Karpas-422 (cell line): ENCODE measurements around the gene SBNO2. TPM values are rescaled to one million over a fixed set of nuclear protein-coding genes. Genes with fewer than 3 reads are reported as not detected.

ENCODE experiments used
- DNase-seq: peaks from one replicate; pipeline ENCODE4 v3.0.0-alpha.2; 2015
- H2AFZ ChIP-seq: fragments of 200-600 bp; sonication (generic); 2 replicates; pipeline ENCODE4 v1.6.1; 2014; ENCODE audit warnings: antibody characterized with exemption, low read length, mixed read lengths
- H3K27ac ChIP-seq: fragments of 200-600 bp; sonication (generic); 2 replicates; pipeline ENCODE4 v1.5.1; 2014; ENCODE audit warnings: mild to moderate bottlenecking, low read length, moderate library complexity
- H3K27me3 ChIP-seq: fragments of 200-600 bp; sonication (generic); 2 replicates; pipeline ENCODE4 v1.6.1; 2014; ENCODE audit warnings: low read length, mixed read lengths
- H3K36me3 ChIP-seq: fragments of 200-600 bp; sonication (generic); 2 replicates; pipeline ENCODE4 v1.6.1; 2014; ENCODE audit warnings: low read length, mixed read lengths; ENCODE audit not compliant: insufficient read depth
- H3K4me1 ChIP-seq: fragments of 200-600 bp; sonication (generic); 2 replicates; pipeline ENCODE4 v1.6.1; 2014; ENCODE audit warnings: mild to moderate bottlenecking, low read length, mixed read lengths
- H3K4me2 ChIP-seq: fragments of 200-600 bp; sonication (generic); 2 replicates; pipeline ENCODE4 v1.6.1; 2014; ENCODE audit warnings: low read length, low read depth, mild to moderate bottlenecking; ENCODE audit not compliant: poor library complexity, severe bottlenecking
- H3K4me3 ChIP-seq: fragments of 200-600 bp; sonication (generic); 2 replicates; pipeline ENCODE4 v1.5.1; 2014; ENCODE audit warnings: mild to moderate bottlenecking, antibody characterized with exemption, low read length, mixed read lengths
- H3K79me2 ChIP-seq: fragments of 200-600 bp; sonication (generic); 2 replicates; pipeline ENCODE4 v1.6.1; 2014; ENCODE audit warnings: mild to moderate bottlenecking, low read length, mixed read lengths
- H3K9ac ChIP-seq: fragments of 200-600 bp; sonication (generic); 2 replicates; pipeline ENCODE4 v1.6.0; 2014; ENCODE audit warnings: low read length
- H3K9me2 ChIP-seq: fragments of 200-600 bp; sonication (generic), shearing (Covaris generic); replicated peaks from 2 replicates; pipeline ENCODE4 v1.6.0; 2014; ENCODE audit warnings: mild to moderate bottlenecking, low read length, moderate library complexity; ENCODE audit not compliant: insufficient read depth
- H3K9me3 ChIP-seq: fragments of 300-700, 200-600 bp; sonication (generic); 2 replicates; pipeline ENCODE4 v1.6.1; 2014; ENCODE audit warnings: low read length, mixed read lengths
- H4K20me1 ChIP-seq: fragments of 200-600 bp; sonication (generic); 2 replicates; pipeline ENCODE4 v1.6.1; 2014; ENCODE audit warnings: mild to moderate bottlenecking, antibody characterized with exemption, low read length, low read depth; ENCODE audit not compliant: insufficient read depth
- total RNA-seq: library from RNA; depleted of rRNA; stranded (reverse); fragments of >200 nt; shearing (Covaris generic); gene quantifications from 2 replicates; pipeline ENCODE4 v1.2.3, GENCODE V29; 2014; ENCODE audit warnings: low replicate concordance

SBNO2 gene
- total RNA-seq, 1 experiment from 2014 or later = 7.9 TPM

- Histone ChIP-seq H3K9me3 (no peaks in the 10 kb centered on the region), H3K9ac (no peak overlapping the region), H3K4me2 (no peak overlapping the region), H3K79me2 (no peaks in the 10 kb centered on the region), H2AFZ (no peak overlapping the region), H3K4me1 (no peaks in the 10 kb centered on the region), H4K20me1 (no peaks in the 10 kb centered on the region), H3K36me3 (peaks cover 4% of the 10 kb centered on the region; the same call in 1 of the 2 replicates), H3K4me3 (no peak overlapping the region), H3K9me2 (no peaks in the 10 kb centered on the region), H3K27ac (no peak overlapping the region), H3K27me3 (no peaks in the 10 kb centered on the region)
- DNase-seq = no peak
Measured at GRCh38 chr19:1146858-1147780, 26.9 kb downstream of the SBNO2 start.

GRCh38 chr19:1146412-1146699 is 27.7 kb downstream of the SBNO2 start:
- Histone ChIP-seq H3K4me3 (no peak overlapping the region), H4K20me1 (no peaks in the 10 kb centered on the region), H3K4me2 (no peak overlapping the region), H3K4me1 (no peaks in the 10 kb centered on the region), H3K27me3 (no peaks in the 10 kb centered on the region), H3K9me3 (no peaks in the 10 kb centered on the region), H3K36me3 (peaks cover 4% of the 10 kb centered on the region; the same call in 1 of the 2 replicates), H3K9me2 (no peaks in the 10 kb centered on the region), H3K27ac (no peak overlapping the region), H3K9ac (no peak overlapping the region), H3K79me2 (no peaks in the 10 kb centered on the region), H2AFZ (no peak overlapping the region)
- DNase-seq = no peak

- Histone ChIP-seq H3K27ac (no peak overlapping the region), H3K4me1 (no peaks in the 10 kb centered on the region), H3K36me3 (peaks cover 4% of the 10 kb centered on the region; the same call in 1 of the 2 replicates), H2AFZ (no peak overlapping the region), H3K4me2 (no peak overlapping the region), H3K9me2 (no peaks in the 10 kb centered on the region), H3K9me3 (no peaks in the 10 kb centered on the region), H3K79me2 (no peaks in the 10 kb centered on the region), H3K4me3 (no peak overlapping the region), H3K27me3 (no peaks in the 10 kb centered on the region), H4K20me1 (no peaks in the 10 kb centered on the region), H3K9ac (no peak overlapping the region)
- no peak for DNase-seq
Measured at GRCh38 chr19:1145635-1146411, 28.2 kb downstream of the SBNO2 start.

- Histone ChIP-seq H4K20me1 (no peaks in the 10 kb centered on the region), H3K27me3 (no peaks in the 10 kb centered on the region), H3K79me2 (no peaks in the 10 kb centered on the region), H3K4me2 (no peak overlapping the region), H3K9me2 (no peaks in the 10 kb centered on the region), H3K27ac (no peak overlapping the region), H3K4me1 (no peaks in the 10 kb centered on the region), H2AFZ (no peak overlapping the region), H3K4me3 (no peak overlapping the region), H3K36me3 (peaks cover 4% of the 10 kb centered on the region; the same call in 1 of the 2 replicates), H3K9ac (no peak overlapping the region), H3K9me3 (no peaks in the 10 kb centered on the region)
- no peak for DNase-seq
Measured at GRCh38 chr19:1144741-1145140, 29.3 kb downstream of the SBNO2 start.

GRCh38 chr19:1143828-1144399 is 30.2 kb downstream of the SBNO2 start:
- Histone ChIP-seq H3K36me3 (peaks cover 4% of the 10 kb centered on the region; the same call in 1 of the 2 replicates), H3K9ac (no peak overlapping the region), H3K4me3 (no peak overlapping the region), H3K79me2 (no peaks in the 10 kb centered on the region), H3K27ac (no peak overlapping the region), H3K27me3 (no peaks in the 10 kb centered on the region), H3K9me3 (no peaks in the 10 kb centered on the region), H2AFZ (no peak overlapping the region), H3K9me2 (no peaks in the 10 kb centered on the region), H3K4me2 (no peak overlapping the region), H3K4me1 (no peaks in the 10 kb centered on the region), H4K20me1 (no peaks in the 10 kb centered on the region)
- no peak for DNase-seq

GRCh38 chr19:1141944-1142343 is 32.1 kb downstream of the SBNO2 start:
- Histone ChIP-seq H3K4me3 (no peak overlapping the region), H3K36me3 (peaks cover 4% of the 10 kb centered on the region; the same call in 1 of the 2 replicates), H2AFZ (no peak overlapping the region), H3K79me2 (no peaks in the 10 kb centered on the region), H3K4me1 (no peaks in the 10 kb centered on the region), H3K9ac (no peak overlapping the region), H4K20me1 (no peaks in the 10 kb centered on the region), H3K4me2 (no peak overlapping the region), H3K9me3 (no peaks in the 10 kb centered on the region), H3K27ac (no peak overlapping the region), H3K9me2 (no peaks in the 10 kb centered on the region), H3K27me3 (no peaks in the 10 kb centered on the region)
- DNase-seq = no peak

GRCh38 chr19:1140272-1141027 is 33.6 kb downstream of the SBNO2 start:
- Histone ChIP-seq H3K36me3 (peaks cover 4% of the 10 kb centered on the region; the same call in 1 of the 2 replicates), H3K9ac (no peak overlapping the region), H3K79me2 (no peaks in the 10 kb centered on the region), H3K9me2 (no peaks in the 10 kb centered on the region), H3K4me1 (no peaks in the 10 kb centered on the region), H3K27ac (no peak overlapping the region), H3K27me3 (no peaks in the 10 kb centered on the region), H3K4me3 (no peak overlapping the region), H3K9me3 (no peaks in the 10 kb centered on the region), H3K4me2 (no peak overlapping the region), H2AFZ (no peak overlapping the region), H4K20me1 (no peaks in the 10 kb centered on the region)
- no peak for DNase-seq
